Fibroblast of upper back skin (primary cell): ENCODE measurements around the gene ATP2B3.
A peak's percentile ranks its signal among the peaks of the same experiment; 100 is the strongest.

Source experiments
- DNase-seq: peaks from one replicate; pipeline ENCODE4 v3.0.0-alpha.2; 2013

Gene ATP2B3

DNA sequence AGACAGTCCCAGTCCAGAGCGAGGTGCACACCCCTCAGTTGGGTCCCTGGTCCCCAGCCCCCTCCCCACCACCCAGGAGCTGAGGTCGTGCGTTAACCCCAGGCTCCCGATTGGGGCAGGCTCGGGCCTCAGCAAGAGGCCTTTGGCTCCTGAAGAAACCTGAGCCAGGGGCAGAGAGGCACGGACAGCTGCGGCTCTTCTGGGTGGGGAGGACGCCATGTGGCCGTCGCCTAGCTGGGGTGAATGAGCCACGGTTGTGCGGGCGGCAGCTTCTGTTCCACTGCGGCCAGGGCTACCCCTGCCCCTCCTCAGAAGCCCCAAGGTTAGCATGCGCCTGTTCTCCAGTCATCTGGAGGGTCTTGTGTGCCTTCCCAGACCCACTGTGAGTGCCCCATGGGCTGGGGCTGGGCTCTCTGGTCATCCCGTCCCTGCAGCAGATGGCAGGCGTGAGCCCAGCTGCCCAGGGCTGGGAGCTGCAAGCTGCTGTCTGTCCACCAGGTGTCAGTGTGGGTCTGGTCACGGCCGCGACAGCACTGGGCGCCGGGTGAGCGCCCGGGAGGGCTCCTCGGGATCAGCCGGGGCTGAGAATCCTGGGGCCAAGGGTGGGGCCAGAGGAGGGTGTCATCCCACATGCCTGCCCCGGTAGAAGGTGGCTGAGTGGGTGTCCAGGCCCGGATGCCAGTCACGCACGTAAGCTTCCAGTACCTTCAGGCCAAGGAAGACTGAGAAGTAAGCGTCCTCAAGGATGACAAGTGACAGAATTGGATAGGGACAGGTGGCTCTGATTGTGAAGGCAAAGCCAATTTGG, 21.9 kb downstream of the ATP2B3 start:
- DNase-seq = peak; percentile 43

DNA sequence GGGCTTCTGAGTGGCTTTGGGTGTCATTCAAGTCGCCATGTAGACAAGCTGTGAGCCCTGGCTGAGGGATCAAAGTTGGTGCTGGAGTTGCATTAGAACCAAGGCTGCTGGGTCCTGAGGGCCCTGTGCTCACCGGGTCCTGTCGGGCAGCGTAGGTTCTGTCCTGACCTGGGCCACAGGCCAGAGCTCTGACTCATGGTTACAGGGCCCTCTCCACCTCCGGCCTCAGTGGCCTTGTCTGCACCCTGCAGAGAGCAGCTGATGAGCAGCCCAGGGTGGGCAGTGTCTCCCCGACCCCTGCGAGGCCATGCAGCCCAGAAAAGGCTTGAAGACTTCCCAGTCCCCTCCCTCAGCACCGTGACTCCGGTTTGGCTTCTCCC, 22.5 kb downstream of the ATP2B3 start:
- no peak for DNase-seq

DNA sequence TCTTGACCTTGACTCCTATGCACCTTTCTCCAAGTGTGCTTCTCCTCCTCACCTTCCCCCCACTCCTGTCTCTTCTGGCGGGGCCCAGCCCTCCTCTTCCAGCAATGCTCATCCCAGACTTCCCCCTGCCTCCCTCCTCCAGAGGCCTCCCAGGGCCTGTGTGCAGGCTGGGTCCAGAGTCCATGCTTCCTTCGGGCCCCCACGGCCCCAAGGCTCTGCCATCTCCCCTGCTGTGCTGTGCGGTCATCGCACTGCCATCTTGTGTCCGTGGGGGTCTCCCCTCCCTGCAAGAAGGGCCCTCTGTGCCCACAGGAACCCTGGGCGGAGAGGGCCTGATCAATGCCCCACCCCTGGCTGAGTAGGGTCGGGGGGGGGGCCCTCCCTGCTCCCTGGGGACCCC, 27.3 kb downstream of the ATP2B3 start:
- DNase-seq = no peak

DNA sequence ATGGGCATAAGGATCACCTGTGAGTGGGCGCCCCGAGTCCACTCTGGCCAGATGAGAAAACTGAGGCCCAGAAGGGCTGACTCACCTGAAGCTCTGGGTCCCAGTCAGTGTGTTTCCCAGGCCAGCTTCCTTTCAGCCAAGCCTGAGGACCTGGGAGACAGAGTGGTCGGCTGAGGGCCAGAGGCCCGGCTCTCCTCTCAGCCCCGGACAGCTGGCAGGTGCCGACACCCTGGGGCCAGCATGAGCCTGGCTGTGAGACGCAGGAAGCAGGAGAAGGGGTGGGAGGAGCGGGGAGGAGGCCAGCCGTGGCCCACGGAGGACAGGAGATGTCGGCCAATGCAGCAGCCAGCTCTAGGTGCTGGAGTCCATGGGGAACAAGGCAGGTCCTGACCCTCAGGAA, 28.9 kb downstream of the ATP2B3 start:
- DNase-seq = no peak

DNA sequence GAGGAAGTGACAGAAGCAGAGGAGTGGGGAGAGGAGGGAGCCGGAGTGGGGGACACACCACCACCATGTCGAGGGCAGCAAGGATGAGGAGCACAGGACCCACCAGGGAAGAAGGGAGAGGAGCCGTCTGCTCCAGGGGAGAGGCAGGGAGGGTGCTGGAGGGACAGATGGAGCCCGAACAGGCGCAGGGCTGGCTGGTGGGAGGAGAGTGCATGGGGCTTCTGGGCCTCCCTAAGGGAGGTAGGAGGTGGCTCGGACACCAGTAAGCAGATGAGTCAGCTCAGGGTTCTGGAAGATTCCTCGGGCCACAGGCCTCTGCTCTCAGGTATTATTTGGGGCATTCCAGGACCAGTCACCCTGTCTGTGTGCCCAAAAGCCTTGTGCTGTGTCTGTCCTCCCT, 29.8 kb downstream of the ATP2B3 start:
- no peak for DNase-seq

DNA sequence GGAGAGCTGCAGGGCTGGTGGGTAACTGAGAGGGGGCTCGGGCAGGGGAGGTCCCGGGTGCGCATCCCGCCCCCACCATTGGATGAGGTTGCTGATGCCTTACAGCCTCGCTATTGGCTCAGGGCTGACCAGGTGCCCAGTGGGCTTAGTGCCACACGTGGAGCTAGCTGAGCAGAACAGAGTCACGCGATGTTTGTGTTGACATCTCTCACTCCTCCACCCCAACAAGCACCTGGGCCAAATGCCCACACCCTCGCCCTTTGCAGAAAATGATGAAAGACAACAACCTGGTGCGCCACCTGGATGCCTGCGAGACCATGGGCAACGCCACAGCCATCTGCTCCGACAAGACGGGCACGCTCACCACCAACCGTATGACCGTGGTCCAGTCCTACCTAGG, 31.8 kb downstream of the ATP2B3 start:
- DNase-seq = no peak

DNA sequence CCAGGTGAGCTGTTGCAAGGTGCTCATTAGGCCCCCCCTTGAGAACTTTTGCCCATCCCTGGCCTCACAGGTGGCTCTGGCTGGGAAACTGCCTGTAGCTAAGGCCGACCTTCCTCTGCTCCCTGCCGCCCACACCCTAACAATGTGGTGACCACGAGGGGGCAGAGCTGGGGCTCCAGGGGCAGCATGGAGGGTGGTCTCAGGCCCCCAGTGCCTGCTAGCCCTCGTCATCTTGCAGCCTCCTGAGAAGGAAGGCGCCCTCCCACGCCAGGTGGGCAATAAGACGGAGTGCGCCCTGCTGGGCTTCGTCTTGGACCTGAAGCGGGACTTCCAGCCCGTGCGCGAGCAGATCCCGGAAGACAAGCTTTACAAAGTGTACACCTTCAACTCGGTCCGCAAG, 32.4 kb downstream of the ATP2B3 start:
- DNase-seq = no peak

DNA sequence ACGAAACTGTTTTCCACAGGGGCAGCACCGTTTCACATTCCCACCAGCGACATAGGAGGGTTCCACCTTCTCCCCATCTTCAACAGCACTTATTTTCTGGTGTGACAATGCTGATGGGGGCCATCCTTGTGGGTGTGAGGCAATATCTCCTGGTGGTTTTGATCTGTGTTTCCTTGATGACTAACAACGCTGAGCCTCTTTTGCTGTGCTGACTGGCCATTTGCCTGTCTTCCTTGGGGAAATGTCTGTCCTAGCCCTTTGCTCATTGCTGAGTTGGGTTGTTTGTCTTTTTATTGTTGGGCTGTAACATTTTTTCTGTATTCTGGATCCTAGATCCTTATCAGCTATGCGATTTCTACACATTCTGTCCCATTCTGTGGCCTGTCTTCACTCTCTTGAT, 33.7 kb downstream of the ATP2B3 start:
- DNase-seq = peak; percentile 35

DNA sequence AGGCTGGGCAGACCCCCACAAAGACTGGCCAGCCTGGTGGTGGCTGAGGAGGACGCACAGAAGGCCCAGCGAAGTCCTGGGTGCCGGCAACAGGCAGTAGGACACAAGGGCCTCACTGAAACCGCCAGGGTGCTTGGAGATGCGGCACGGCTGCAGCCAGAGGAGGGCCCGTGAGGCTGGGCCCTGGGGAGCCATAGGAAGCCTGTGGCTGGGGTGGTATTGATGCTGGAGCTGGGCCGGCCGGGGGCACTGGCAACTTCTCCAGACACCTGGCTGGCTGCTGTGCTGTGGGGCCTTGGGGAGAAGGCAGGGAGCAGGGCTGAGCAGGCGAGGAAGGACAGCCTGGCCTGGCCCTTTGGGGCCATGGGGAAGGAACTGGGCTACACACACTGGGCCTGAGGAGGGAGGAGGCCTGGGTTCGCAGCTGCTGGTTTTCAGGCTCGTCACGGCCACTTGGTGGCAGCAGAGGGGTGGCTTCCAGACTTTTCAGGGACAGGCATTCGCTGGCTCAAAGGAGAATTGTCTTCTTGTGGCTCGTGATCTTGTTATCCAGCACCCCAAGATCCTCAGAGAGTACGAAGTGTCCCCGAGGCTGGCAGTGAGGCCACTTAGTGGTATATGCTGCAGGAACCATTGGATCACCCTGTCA, 37.2 kb downstream of the ATP2B3 start:
- peak; percentile 39 for DNase-seq

DNA sequence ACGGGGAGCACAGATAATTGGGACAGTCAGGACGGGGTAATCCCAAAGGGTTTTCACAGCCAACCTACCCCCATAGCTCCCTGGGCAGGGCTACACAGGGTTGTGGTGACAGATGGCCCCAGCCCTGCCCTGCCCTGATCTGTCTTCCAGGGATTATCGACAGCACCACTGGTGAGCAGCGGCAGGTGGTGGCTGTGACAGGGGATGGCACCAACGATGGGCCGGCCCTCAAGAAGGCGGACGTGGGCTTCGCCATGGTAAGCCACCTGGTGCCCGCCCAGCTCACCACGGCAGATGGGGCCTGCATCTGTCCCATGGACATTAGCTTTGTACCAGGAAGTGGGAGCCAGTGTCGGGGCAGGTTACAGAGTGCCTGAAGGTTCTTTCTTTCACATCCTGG, 39.3 kb downstream of the ATP2B3 start:
- no peak for DNase-seq

DNA sequence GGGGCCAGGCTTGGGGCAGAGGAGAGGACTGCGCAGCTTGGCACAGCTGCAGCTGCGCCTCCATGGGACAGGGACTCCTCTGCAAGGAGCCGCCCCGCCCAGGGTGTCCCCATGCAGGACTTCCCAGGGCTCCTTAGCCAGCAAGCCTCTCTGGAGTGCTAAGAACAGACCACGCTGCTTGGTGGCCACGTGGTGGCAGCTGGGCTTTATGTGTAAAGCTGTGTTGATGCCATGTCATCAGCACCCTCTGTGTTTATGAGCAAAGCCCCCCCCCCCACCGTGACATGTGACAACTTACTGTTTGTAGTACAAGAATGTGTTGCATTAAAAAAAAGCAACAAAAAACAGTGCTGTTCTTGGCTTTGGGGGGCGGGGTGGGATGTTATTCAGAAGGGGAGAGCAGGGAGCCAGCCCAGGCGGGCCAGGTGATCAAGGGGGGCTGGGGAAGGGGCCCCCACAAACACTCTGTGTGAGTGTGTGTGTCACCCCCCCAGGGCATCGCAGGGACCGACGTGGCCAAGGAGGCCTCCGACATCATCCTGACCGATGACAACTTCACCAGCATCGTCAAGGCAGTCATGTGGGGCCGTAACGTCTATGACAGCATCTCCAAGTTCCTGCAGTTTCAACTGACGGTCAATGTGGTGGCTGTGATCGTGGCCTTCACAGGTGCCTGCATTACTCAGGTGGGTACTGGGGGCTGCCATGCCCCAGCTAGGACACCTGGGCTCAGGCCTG, 40.3 kb downstream of the ATP2B3 start:
- DNase-seq = no peak

DNA sequence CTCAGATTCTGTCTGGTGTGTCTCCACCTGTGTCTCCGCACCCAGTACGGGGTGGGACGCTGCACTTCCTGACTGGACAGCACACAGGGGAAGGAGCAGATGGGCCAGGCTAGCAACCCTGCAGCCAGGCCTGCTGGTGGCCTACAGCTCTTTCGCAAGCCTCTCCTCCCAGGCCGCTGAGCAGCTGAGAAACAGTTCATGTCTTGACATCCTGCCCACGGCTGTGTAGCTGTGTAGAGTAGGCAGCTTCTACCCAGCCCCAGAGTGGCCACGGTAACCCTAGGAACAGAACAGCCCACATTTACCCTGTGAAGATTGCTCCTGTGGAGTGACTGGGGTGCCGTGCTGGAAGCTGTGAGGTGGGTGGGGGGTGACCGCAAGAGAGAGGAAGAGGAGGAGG, 42.6 kb downstream of the ATP2B3 start:
- DNase-seq = no peak

DNA sequence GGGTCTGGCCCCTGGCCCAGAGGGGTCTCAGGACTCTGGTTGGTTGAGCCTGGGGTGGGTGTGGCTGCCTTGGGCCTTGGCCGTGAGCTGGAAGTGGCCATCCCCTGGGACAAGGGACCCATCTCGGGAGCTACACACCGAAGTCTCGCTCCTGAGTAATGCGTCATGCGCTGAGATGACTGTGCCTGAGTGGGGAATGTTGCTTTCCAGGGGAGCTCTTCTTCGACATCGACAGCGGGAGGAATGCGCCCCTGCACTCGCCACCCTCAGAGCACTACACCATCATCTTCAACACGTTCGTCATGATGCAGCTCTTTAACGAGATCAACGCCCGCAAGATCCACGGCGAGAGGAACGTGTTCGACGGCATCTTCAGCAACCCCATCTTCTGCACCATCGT, 43.0 kb downstream of the ATP2B3 start:
- no peak for DNase-seq

DNA sequence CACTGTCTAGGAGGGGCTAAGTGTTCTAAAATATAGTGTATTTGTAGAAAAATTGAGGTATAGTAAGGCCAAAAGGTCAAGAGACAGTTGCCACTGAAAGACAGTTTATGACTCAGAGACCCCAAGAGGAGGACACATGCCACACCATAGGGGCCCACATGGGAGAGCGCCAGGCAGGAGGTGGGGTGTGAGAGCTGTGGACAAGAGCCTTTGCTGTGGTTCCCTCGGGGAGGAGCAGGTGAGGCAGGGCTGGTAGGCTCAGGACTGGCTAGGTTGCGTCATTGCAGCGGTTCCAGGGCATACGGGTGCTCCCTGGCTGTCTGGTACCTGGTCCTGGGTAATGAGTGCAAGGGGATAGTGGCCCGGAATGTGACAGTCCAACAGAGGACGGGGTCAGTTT, 43.9 kb downstream of the ATP2B3 start:
- DNase-seq = no peak

DNA sequence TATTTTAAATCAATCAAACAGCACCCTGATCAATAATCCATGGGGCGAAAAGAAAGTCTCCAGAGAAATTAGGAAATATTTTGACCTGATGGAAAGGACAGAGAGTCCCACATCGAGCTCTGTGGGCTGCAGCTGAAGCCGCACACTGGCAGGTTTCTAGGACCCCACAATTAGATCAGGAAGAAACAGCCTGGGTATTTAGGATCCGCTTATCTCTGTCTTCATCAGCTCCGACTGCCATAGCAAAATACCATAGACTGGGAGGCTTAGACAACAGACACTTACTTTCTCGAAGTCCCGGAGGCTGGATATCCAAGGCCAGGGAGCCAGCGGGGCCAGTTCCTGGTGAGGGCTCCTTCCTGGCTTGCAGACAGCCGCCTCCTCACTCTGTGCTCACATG, 45.1 kb downstream of the ATP2B3 start:
- no peak for DNase-seq

DNA sequence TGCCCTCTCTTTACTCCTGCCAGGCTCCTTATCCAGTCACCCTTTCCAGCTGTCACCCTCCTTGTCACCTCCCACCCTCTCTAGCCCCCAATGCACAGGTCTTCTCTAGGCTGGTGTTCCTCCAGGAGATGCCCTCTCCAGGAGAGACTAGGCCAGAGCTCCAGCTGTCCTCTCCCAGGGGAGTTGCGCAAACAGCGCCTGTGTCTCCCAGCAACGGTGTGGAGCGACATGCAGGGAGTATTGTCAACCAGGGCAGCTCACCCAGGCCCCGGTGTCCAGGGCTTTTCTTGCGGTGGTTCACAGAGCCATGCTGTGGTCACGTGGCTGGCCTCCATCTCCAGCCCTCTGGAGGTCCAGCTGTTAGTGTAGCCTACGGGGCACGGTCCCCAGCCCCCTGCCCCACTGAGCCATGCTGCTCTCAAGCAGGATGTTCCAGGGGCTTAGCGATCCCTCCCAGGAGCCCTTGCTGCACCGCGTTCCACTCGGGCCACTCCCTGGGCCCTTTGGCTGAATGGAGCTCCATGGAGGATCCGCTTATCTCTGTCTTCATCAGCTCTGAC, 46.7 kb downstream of the ATP2B3 start:
- no peak for DNase-seq

DNA sequence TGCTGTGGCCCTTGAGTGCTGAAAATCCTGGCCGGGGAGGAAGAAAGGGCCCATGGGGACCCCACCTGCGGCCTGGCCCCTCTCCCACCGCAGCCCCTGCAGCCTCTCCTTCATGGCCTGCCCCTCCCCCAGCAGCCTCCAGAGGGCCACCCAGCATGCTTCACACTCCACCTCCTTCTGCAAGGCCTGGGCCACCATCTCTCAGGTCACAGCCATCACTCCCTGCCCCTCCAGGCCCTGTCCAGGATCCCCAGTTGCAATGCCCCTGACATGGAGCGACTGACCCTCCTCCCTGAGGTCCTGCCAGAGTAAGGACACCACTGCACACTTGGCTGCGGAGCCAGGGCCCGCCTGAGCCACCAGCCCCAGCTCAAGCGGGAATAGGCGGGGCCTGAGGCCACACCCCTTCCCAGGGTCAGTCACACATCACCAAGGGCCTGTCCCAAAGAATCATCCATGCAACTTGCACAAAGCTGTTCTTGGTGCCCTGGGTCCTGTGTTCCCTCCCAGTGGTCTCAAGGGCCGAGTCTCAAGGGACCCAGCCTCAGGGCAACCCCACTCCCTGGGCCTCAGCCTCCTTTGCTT, 48.6 kb downstream of the ATP2B3 start:
- DNase-seq = no peak

DNA sequence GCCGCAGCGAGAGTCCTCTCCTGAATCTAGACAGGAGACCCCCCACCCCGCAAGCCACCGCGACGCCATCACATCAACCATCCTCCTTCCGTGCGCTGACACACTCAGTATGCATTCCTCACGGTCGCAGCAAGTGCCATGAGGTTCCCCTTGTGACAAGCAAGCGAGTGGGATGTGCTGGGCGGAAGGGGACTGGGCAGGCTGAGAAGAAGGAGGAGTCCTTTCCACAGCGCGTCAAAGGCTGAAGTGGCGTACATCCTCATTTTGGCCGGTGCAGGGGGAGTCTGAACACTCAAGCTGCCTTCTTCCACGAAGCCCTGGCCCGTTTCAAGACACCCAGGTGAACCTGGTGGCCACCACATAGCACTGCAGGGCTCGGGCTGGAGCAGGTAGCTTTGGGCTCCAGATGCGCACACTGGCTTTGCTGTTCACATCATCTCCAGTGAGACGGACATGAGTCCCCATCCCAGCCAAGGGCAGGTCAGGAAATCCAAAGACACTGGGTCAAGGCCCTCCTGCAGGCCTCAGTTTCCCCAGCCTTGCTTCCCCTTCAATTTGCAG, 51.1 kb downstream of the ATP2B3 start:
- DNase-seq = no peak

DNA sequence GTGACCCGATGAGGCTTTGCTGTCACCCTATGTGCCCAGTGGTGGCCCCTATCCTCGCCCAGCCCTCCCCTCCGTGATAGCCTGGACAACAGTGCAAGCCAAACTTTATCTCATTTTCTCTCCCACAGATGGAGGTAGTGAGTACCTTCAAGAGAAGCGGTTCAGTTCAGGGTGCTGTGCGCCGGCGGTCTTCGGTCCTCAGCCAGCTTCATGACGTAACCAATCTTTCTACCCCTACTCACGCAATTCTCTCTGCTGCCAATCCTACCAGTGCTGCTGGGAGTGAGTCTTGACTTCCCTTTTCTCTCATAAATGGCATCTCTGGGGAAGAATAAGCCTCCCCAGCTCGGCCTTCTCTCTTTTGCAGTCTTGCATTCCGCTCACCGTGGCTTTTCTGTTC, 52.0 kb downstream of the ATP2B3 start:
- DNase-seq = no peak

DNA sequence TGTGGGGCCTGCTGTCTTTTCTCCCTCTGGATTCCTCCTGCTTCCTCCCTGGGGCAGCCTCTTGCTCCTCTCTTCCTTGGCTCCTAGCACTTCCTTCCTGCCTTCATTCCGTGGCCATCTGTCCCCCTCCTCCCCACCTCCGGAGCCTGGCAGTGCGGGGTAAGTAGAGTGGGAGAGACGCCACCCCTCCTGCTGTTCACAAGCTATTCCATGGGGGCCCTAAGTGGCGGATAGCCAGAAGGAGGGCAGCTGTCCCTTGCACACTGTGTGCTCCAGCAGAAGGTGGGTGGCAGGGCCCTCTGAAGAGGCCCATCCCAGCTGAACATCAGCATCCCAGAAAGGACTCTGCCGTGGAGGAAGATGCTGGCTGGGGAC, 54.1 kb downstream of the ATP2B3 start:
- DNase-seq = no peak

DNA sequence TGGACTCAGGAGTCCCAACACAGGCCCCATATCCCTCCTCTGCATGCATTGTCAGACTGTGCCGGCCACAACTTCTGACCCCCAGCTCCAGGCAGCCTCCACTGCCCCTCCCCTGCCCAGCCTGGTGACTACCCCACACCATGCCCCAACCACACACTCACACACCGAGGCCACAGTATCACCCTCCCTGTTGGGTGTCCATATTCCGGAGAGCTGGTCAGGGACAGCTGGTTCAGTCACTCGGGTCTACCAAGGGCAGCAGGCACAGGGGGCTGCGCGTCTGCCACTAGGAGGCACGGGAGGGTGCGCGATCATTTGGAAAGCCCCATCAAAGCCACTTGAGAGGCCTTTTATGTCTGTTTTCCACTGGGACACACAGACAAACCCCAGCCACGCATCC, 55.2 kb downstream of the ATP2B3 start:
- DNase-seq = no peak

DNA sequence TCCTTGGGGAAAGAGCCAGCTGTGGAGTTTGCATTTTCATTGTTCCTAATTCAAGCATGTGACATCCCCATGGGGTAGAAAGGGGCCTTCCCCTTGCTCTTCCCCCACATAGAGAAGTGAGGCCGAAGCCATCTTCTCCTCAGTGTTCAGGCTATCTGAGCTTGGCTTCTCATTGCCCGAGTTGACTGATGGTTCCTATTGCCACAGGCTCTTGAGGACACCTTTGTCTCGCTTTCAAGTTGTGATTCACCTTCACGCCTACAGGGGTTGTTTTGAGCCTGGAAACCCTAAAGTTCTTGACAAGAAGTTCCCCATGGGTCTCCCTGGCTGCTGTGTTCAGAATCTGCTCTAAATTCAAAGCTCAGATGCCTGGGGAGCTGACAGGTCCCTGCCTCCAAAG, 56.5 kb downstream of the ATP2B3 start:
- no peak for DNase-seq

DNA sequence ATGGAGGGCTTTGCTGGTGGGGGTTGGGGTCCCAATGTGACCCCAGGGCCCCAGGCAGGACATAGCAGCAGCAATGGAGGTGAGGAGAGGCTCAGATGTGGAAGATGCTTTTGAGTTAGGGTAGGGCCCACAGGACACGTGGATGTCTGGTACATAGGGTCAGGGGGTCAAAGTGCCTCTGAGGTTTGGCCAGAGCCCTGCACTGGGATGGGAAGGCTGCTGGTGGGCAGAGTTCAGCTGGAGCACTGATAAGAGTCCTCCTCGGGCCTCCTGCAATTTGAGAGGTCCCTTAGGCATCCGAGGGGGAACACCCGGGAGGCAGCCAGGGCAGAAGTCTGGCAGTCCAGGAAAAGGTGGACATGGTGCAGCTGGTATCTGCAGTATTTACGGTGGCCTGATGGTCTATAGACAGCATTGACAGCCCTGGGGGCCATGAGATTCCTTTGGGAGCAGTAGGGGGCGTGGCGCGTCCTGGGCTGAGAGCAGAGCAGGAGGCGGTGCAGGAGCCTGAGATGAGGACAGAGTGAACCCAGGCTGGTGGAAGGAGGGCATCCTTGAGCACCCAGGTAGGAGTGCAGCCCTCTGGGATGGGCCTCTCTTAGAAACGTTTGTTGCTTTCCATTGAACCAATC, 58.9 kb downstream of the ATP2B3 start:
- DNase-seq = no peak
